Stomach (tissue), 9 donors: Measurements from ENCODE around the gene ALK. TPM values are rescaled to one million over a fixed set of nuclear protein-coding genes. Genes with fewer than 3 reads are reported as not detected.

Experiments used
- DNase-seq, 2 donors: peaks; one replicate each; pipeline versions ENCODE4 v3.0.0 to v3.0.0-alpha.2; 2013 to 2019
- H3K27ac ChIP-seq, 5 donors: fragments of 200-600 bp in 4 of 5; sonication (generic) in 4 of 5; one replicate each; pipeline ENCODE4 v1.5.1; 2013 to 2019; ENCODE audit warnings: mild to moderate bottlenecking in 1 of 5, moderate library complexity in 1 of 5
- H3K27me3 ChIP-seq, 3 donors: fragments of 200-600 bp; sonication (generic); one replicate each; pipeline ENCODE4 v1.5.1; 2017 to 2019; ENCODE audit warnings: mixed run types in 1 of 3
- H3K36me3 ChIP-seq, 4 donors: fragments of 200-600 bp; sonication (generic); 1 replicate in 3 of 4; 2 replicates in 1 of 4; pipeline ENCODE4 v1.5.1; 2016 to 2019
- H3K4me1 ChIP-seq, 4 donors: fragments of 200-600 bp; sonication (generic); one replicate each; pipeline ENCODE4 v1.5.1; 2016 to 2019
- H3K4me3 ChIP-seq, 4 donors: fragments of 200-600 bp; sonication (generic) in 3 of 4; one replicate each; pipeline ENCODE4 v1.5.1; 2016 to 2019; ENCODE audit warnings: mild to moderate bottlenecking in 1 of 4
- H3K9me3 ChIP-seq, 4 donors: fragments of 200-600 bp; sonication (generic); one replicate each; pipeline ENCODE4 v1.5.1; 2016 to 2019
- CTCF ChIP-seq, 7 experiments: fragments of 450-650 bp in 4 of 7; fragments of 200-600 bp in 3 of 7; sonication (generic) in 3 of 7; IDR thresholded peaks; one replicate each; pipeline ENCODE4 v1.5.1; 2016 to 2019; ENCODE audit warnings: antibody characterized with exemption in 7 of 7, control low read depth in 2 of 7, mild to moderate bottlenecking in 1 of 7
- EP300 ChIP-seq: sonication (generic); formaldehyde crosslinking; IDR thresholded peaks from one replicate; pipeline ENCODE4 v1.6.1; 2017; ENCODE audit warnings: antibody characterized with exemption
- POLR2A ChIP-seq, 4 donors: fragments of 450-650 bp; IDR thresholded peaks; one replicate each; pipeline ENCODE4 v1.6.1; 2016; ENCODE audit warnings: antibody characterized with exemption in 4 of 4, control low read depth in 2 of 4, mild to moderate bottlenecking in 1 of 4, moderate library complexity in 1 of 4
- POLR2AphosphoS5 ChIP-seq, 3 donors: sonication (generic); formaldehyde crosslinking; IDR thresholded peaks; one replicate each; pipeline ENCODE4 v1.6.1; 2016; ENCODE audit warnings: antibody characterized with exemption in 3 of 3
- WGBS, 5 donors: extraction: QIAGEN DNeasy Blood & Tissue Kit in 3 of 5; methylation state at CpG; one replicate each; pipeline versions ENCODE4 v1.1.5 to v1.1.7; 2013 to 2018; 5-methylcytosine and 5-hydroxymethylcytosine counted together
- intact Hi-C: fragments of 100-400 bp; cut with DNase I; formaldehyde crosslinking; loops from one replicate; pipeline ENCODE4 v1.15.1; 2023; ENCODE audit warnings: low total_unique reads
- polyA plus RNA-seq, 3 donors: library from polyadenylated mRNA; stranded (reverse); fragments of 200-250 nt; gene quantifications; one replicate each; pipeline ENCODE4 v1.2.3, GENCODE V29; 2013
- total RNA-seq, 5 donors: library from RNA; depleted of rRNA; stranded (reverse); fragments of >200 nt; gene quantifications; one replicate each; pipeline versions ENCODE4 v1.1.0 to v1.2.3, GENCODE V29; 2014 to 2016
- donor health status: healthy with polysubstance abuse.
- donor health status: Bipolar disorder and iron deficiency.
- donor health status: healthy.

Gene ALK
- total and polyA plus RNA-seq, 8 donors: 0.13 to 0.92 TPM; not detected in 6

GRCh38 chr2:29373870-29374269, 547.5 kb downstream of the ALK start:
- no peak for DNase-seq
- H3K9me3 ChIP-seq: no peaks in the 10 kb centered on the region
- H3K27ac ChIP-seq: no peak overlapping the region
- TF ChIP-seq POLR2A (IDR thresholded peaks at IDR 0.05): no peak
- TF ChIP-seq EP300: no peak
- TF ChIP-seq POLR2AphosphoS5 (IDR thresholded peaks at IDR 0.05): no peak
- no peak for TF ChIP-seq CTCF (IDR thresholded peaks at IDR 0.05)
- intact Hi-C loops: no loop called here
- no peak overlapping the region for H3K4me3 ChIP-seq
- H3K27me3 ChIP-seq: no peaks in the 10 kb centered on the region
- WGBS, 5 donors: 82 to 93% (median 89%) methylated on average over 3 of the region's 3 CpGs
- H3K4me1 ChIP-seq: no peaks in the 10 kb centered on the region
- H3K36me3 ChIP-seq: no peaks in the 10 kb centered on the region

- no peaks in the 10 kb centered on the region for H3K27me3 ChIP-seq
- intact Hi-C loops: no loop called here
- 74 to 93% (median 92%) methylated on average over 2 of the region's 2 CpGs for WGBS, 5 donors
- TF ChIP-seq POLR2AphosphoS5 (IDR thresholded peaks at IDR 0.05) (no peak), POLR2A (IDR thresholded peaks at IDR 0.05) (no peak), EP300 (no peak), CTCF (IDR thresholded peaks at IDR 0.05) (no peak)
- H3K4me1 ChIP-seq: no peaks in the 10 kb centered on the region
- no peak overlapping the region for H3K27ac ChIP-seq
- no peak for DNase-seq
- no peaks in the 10 kb centered on the region for H3K36me3 ChIP-seq
- no peaks in the 10 kb centered on the region for H3K9me3 ChIP-seq
- H3K4me3 ChIP-seq: no peak overlapping the region
Measured at GRCh38 chr2:29372185-29372584, 549.2 kb downstream of the ALK start.

- TF ChIP-seq POLR2AphosphoS5 (IDR thresholded peaks at IDR 0.05) (no peak), EP300 (no peak), CTCF (IDR thresholded peaks at IDR 0.05) (no peak), POLR2A (IDR thresholded peaks at IDR 0.05) (no peak)
- 50 to 60% (median 52%) methylated on average over 5 of the region's 5 CpGs for WGBS, 5 donors
- no peak for DNase-seq
- no peak overlapping the region for H3K4me3 ChIP-seq
- H3K27ac ChIP-seq: no peak overlapping the region
- intact Hi-C loops: no loop called here
- no peaks in the 10 kb centered on the region for H3K36me3 ChIP-seq
- no peaks in the 10 kb centered on the region for H3K9me3 ChIP-seq
- H3K27me3 ChIP-seq: no peaks in the 10 kb centered on the region
- no peaks in the 10 kb centered on the region for H3K4me1 ChIP-seq
Measured at GRCh38 chr2:29370581-29371125, 550.7 kb downstream of the ALK start.

GRCh38 chr2:29370173-29370572, 551.2 kb downstream of the ALK start:
- intact Hi-C loops: no loop called here
- Histone ChIP-seq H3K9me3 (no peaks in the 10 kb centered on the region), H3K4me3 (no peak overlapping the region), H3K27ac (no peak overlapping the region), H3K36me3 (no peaks in the 10 kb centered on the region), H3K4me1 (no peaks in the 10 kb centered on the region), H3K27me3 (no peaks in the 10 kb centered on the region)
- TF ChIP-seq POLR2A (IDR thresholded peaks at IDR 0.05) (no peak), CTCF (IDR thresholded peaks at IDR 0.05) (no peak), EP300 (no peak), POLR2AphosphoS5 (IDR thresholded peaks at IDR 0.05) (no peak)
- 58 to 76% (median 64%) methylated on average over 4 of the region's 4 CpGs for WGBS, 5 donors
- no peak for DNase-seq
